ENCODE measurements around the gene SERPINB13.

GRCh38 chr18:63619661-63620060 lies 32.5 kb downstream of the SERPINB13 start:
- TF ChIP-seq CTCF (IDR thresholded peaks at IDR 0.05) (no peak), POLR2A (IDR thresholded peaks at IDR 0.05) (no peak)
